HAP-1 (cell line): ENCODE data around the gene KIF3B.

Source experiments
- DNase-seq, 2 experiments: peaks; one replicate each; pipeline ENCODE4 v3.0.0-alpha.2; 2016 to 2020; ENCODE audit warnings: low spot score in 2 of 2
- H3K27me3 ChIP-seq: fragments of 250-450 bp; sonication (Bioruptor Pico); 2 replicates; pipeline ENCODE4 v1.5.1; 2020; ENCODE audit warnings: low read depth, mild to moderate bottlenecking, moderate library complexity
- H3K36me3 ChIP-seq: fragments of 250-450 bp; sonication (Bioruptor Pico); replicated peaks from 2 replicates; pipeline ENCODE4 v1.5.1; 2020; ENCODE audit warnings: mild to moderate bottlenecking
- H3K4me1 ChIP-seq: fragments of 250-450 bp; sonication (Bioruptor Pico); 2 replicates; pipeline ENCODE4 v1.5.1; 2020; ENCODE audit warnings: mild to moderate bottlenecking
- H3K4me3 ChIP-seq: fragments of 250-450 bp; sonication (Bioruptor Pico); 2 replicates; pipeline ENCODE4 v1.5.1; 2020; ENCODE audit warnings: mild to moderate bottlenecking, moderate library complexity
- H3K9me3 ChIP-seq: fragments of 250-450 bp; sonication (Bioruptor Pico); 2 replicates; pipeline ENCODE4 v1.5.1; 2020; ENCODE audit warnings: mild to moderate bottlenecking, moderate library complexity
- in situ Hi-C: fragments of 300-500 bp; cut with MboI; formaldehyde crosslinking; loops from 3 replicates; pipeline ENCODE4 v1.14.3; 2020; ENCODE audit warnings: low sequenced_read_pairs, inconsistent platforms, mixed read lengths

Gene KIF3B

GRCh38 chr20:32291166-32291565 lies 13.7 kb downstream of the KIF3B start:
- no peak for DNase-seq
- no peaks in the 10 kb centered on the region for H3K27me3 ChIP-seq
- H3K4me1 ChIP-seq, result peaks cover 26% of the 10 kb centered on the region
- no peaks in the 10 kb centered on the region for H3K36me3 ChIP-seq
- in situ Hi-C loops, result no loop called here
- H3K4me3 ChIP-seq, result no peak overlapping the region
- H3K9me3 ChIP-seq, result no peaks in the 10 kb centered on the region

GRCh38 chr20:32292548-32292947 lies 15.1 kb downstream of the KIF3B start:
- Histone ChIP-seq H3K9me3 (no peaks in the 10 kb centered on the region), H3K36me3 (no peaks in the 10 kb centered on the region), H3K27me3 (no peaks in the 10 kb centered on the region), H3K4me1 (peaks cover 19% of the 10 kb centered on the region), H3K4me3 (no peak overlapping the region)
- no peak for DNase-seq
- in situ Hi-C loops, result no loop called here

GRCh38 chr20:32294071-32294470 lies 16.6 kb downstream of the KIF3B start:
- Histone ChIP-seq H3K9me3 (no peaks in the 10 kb centered on the region), H3K27me3 (no peaks in the 10 kb centered on the region), H3K4me3 (no peak overlapping the region), H3K36me3 (no peaks in the 10 kb centered on the region), H3K4me1 (peaks cover 29% of the 10 kb centered on the region)
- DNase-seq, result peak; percentile 60 to 92
- in situ Hi-C loops, result no loop called here

GRCh38 chr20:32296412-32296811 lies 19.0 kb downstream of the KIF3B start:
- H3K36me3 ChIP-seq, result no peaks in the 10 kb centered on the region
- no peak for DNase-seq
- no peaks in the 10 kb centered on the region for H3K9me3 ChIP-seq
- no peaks in the 10 kb centered on the region for H3K27me3 ChIP-seq
- in situ Hi-C loops, result no loop called here
- H3K4me3 ChIP-seq, result no peak overlapping the region
- H3K4me1 ChIP-seq, result peaks cover 31% of the 10 kb centered on the region

- in situ Hi-C loops, result no loop called here
- Histone ChIP-seq H3K4me1 (peaks cover 36% of the 10 kb centered on the region), H3K36me3 (no peaks in the 10 kb centered on the region), H3K9me3 (no peaks in the 10 kb centered on the region), H3K27me3 (no peaks in the 10 kb centered on the region), H3K4me3 (no peak overlapping the region)
- DNase-seq, result no peak
Measured at GRCh38 chr20:32296819-32297420, 19.5 kb downstream of the KIF3B start.

- H3K36me3 ChIP-seq, result no peaks in the 10 kb centered on the region
- no peak overlapping the region for H3K4me3 ChIP-seq
- no peaks in the 10 kb centered on the region for H3K27me3 ChIP-seq
- in situ Hi-C loops, result no loop called here
- no peaks in the 10 kb centered on the region for H3K9me3 ChIP-seq
- H3K4me1 ChIP-seq, result peaks cover 41% of the 10 kb centered on the region
- DNase-seq, result no peak
Measured at GRCh38 chr20:32297439-32297838, 20.0 kb downstream of the KIF3B start.

GRCh38 chr20:32300647-32301046 lies 23.2 kb downstream of the KIF3B start:
- in situ Hi-C loops, result no loop called here
- H3K4me3 ChIP-seq, result no peak overlapping the region
- no peaks in the 10 kb centered on the region for H3K27me3 ChIP-seq
- peaks cover 38% of the 10 kb centered on the region for H3K4me1 ChIP-seq
- no peaks in the 10 kb centered on the region for H3K9me3 ChIP-seq
- H3K36me3 ChIP-seq, result no peaks in the 10 kb centered on the region
- no peak for DNase-seq

GRCh38 chr20:32301719-32302506 lies 24.5 kb downstream of the KIF3B start:
- in situ Hi-C loops, result no loop called here
- H3K4me1 ChIP-seq, result peaks cover 38% of the 10 kb centered on the region
- H3K9me3 ChIP-seq, result no peaks in the 10 kb centered on the region
- H3K36me3 ChIP-seq, result no peaks in the 10 kb centered on the region
- no peaks in the 10 kb centered on the region for H3K27me3 ChIP-seq
- H3K4me3 ChIP-seq, result no peak overlapping the region
- peak in 1 of 2 experiments; percentile 69 for DNase-seq

- DNase-seq, result peak in 1 of 2 experiments; percentile 32
- no peak overlapping the region for H3K4me3 ChIP-seq
- no peaks in the 10 kb centered on the region for H3K27me3 ChIP-seq
- in situ Hi-C loops, result no loop called here
- H3K9me3 ChIP-seq, result no peaks in the 10 kb centered on the region
- H3K36me3 ChIP-seq, result no peaks in the 10 kb centered on the region
- peaks cover 38% of the 10 kb centered on the region for H3K4me1 ChIP-seq
Measured at GRCh38 chr20:32302507-32302872, 25.0 kb downstream of the KIF3B start.

- no peaks in the 10 kb centered on the region for H3K27me3 ChIP-seq
- peaks cover 27% of the 10 kb centered on the region for H3K4me1 ChIP-seq
- H3K4me3 ChIP-seq, result no peak overlapping the region
- in situ Hi-C loops, result no loop called here
- no peak for DNase-seq
- H3K36me3 ChIP-seq, result no peaks in the 10 kb centered on the region; the same call in 1 of the 2 replicates
- H3K9me3 ChIP-seq, result no peaks in the 10 kb centered on the region
Measured at GRCh38 chr20:32304131-32304746, 26.8 kb downstream of the KIF3B start.

GRCh38 chr20:32312718-32313424 lies 35.4 kb downstream of the KIF3B start:
- H3K9me3 ChIP-seq, result no peaks in the 10 kb centered on the region
- H3K27me3 ChIP-seq, result no peaks in the 10 kb centered on the region
- DNase-seq, result no peak
- no peaks in the 10 kb centered on the region for H3K4me1 ChIP-seq
- in situ Hi-C loops, result no loop called here
- H3K36me3 ChIP-seq, result peaks cover 21% of the 10 kb centered on the region
- no peak overlapping the region for H3K4me3 ChIP-seq

- no peak overlapping the region for H3K4me3 ChIP-seq
- H3K9me3 ChIP-seq, result no peaks in the 10 kb centered on the region
- H3K27me3 ChIP-seq, result no peaks in the 10 kb centered on the region
- in situ Hi-C loops, result no loop called here
- no peak for DNase-seq
- H3K36me3 ChIP-seq, result peaks cover 21% of the 10 kb centered on the region
- no peaks in the 10 kb centered on the region for H3K4me1 ChIP-seq
Measured at GRCh38 chr20:32314768-32315167, 37.3 kb downstream of the KIF3B start.

- no peaks in the 10 kb centered on the region for H3K27me3 ChIP-seq
- H3K36me3 ChIP-seq, result peaks cover 15% of the 10 kb centered on the region
- DNase-seq, result no peak
- H3K4me3 ChIP-seq, result no peak overlapping the region
- no peaks in the 10 kb centered on the region for H3K9me3 ChIP-seq
- no peaks in the 10 kb centered on the region for H3K4me1 ChIP-seq
- in situ Hi-C loops, result no loop called here
Measured at GRCh38 chr20:32315399-32315798, 37.9 kb downstream of the KIF3B start.

GRCh38 chr20:32315891-32316290 lies 38.4 kb downstream of the KIF3B start:
- H3K4me3 ChIP-seq, result no peak overlapping the region
- peaks cover 18% of the 10 kb centered on the region for H3K36me3 ChIP-seq
- no peak for DNase-seq
- in situ Hi-C loops, result no loop called here
- H3K4me1 ChIP-seq, result no peaks in the 10 kb centered on the region
- H3K9me3 ChIP-seq, result no peaks in the 10 kb centered on the region
- no peaks in the 10 kb centered on the region for H3K27me3 ChIP-seq
